ENCODE data around the gene USH1G.
A peak's percentile ranks its signal among the peaks of the same experiment; 100 is the strongest.
"Not testable (repeated sequence)": the region's sequence is repeated elsewhere in the genome, so short reads cannot be mapped to it uniquely, and the experiment has no call there.

USH1G gene

GRCh38 chr17:74873037-74873873, 49.8 kb downstream of the USH1G start:
- peak; percentile 99 for DNase-seq

DNA sequence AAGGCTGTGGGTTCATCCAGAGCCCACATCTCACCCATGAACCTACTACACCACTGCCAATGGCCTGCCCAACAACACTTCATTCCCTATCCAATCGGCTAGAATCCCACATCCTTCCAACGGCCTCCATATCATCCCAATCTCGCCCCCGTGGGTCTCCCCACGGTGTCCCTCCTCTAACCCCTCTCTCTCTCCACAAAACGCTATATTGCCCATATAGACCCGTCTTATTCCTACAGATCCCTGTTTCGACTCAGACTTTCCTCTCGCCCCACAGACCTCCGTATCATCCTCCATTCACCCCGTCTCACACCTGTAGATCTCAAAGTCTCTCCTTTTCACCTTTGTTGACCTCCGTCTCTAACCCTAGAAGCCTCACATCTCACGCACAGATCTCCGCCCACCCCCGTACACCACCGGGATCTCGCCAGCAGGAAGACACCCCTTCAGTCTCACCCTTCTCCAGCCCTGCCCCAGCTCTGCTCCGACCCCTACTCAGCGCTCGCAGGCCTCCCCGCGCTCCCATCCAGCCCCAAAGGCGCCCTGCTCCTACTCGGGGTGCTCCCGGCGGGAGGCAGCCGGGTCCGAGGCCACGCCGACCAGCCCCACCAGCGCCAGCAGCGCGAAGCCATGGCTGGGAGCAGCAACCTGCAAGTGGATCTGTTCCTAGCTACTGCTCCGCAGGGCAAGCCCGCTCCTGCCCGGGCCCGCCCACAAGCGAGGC, 50.6 kb downstream of the USH1G start, which contains the start of gene FDXR:
TSS of gene FDXR (minus strand) at position 682 of the 724 bp plus-strand sequence. CDS start at position 632, 50 bp downstream.
- DNase-seq, result no peak

DNA sequence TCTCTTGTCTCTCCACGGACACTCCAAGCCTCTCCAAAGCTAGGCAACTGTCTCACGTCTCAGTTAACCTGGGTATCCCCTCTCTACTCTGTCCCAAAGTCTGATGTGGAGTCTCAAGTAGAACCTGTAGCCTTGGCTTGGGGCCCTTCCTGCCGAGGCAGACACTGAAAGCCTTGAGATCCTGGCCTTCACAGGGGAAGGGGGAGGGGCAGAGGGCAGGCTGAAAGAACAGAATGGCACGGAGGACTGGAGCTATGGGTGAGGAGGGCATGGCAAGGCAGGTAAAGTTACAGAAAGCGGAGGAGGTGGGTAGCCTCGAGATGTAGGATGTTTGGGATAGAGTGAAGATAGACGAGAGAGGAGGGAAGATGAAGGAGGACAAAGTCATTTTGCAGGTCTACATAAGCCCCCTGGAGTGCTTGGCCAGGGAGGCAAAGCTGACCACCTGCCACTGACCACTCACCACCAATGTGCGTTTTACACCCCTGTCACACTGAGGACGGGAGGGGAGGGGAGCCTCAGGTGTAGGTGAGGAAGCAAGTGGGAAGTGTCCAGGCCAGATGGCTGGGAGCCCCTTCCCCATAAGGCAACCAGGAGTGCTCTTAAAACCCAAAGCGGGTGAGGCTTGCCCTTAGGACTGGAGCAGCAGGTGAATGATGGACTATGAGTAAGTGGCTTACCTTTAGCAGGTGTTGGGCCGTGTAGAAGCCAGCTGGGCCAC, 51.5 kb downstream of the USH1G start:
- no peak for DNase-seq

DNA sequence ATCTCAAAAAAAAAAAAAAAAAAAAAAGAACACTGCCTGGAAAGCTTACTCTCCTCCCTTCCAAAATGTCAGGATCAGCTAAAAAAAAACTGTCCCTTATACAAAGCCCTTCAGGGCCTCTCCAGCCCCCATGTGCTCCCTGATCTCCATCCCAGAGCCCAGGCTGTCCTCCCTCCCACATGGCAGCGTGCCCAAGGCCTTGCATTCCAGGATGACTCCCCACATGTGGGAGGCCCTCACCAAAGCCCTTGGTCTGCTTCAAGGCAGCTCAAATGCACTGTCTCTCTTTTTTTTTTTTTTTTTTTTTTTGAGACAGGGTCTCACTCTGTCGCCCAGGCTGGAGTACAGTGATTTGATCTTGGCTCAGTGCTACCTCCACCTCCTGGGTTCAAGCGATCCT, 52.5 kb downstream of the USH1G start:
- DNase-seq, result no peak

DNA sequence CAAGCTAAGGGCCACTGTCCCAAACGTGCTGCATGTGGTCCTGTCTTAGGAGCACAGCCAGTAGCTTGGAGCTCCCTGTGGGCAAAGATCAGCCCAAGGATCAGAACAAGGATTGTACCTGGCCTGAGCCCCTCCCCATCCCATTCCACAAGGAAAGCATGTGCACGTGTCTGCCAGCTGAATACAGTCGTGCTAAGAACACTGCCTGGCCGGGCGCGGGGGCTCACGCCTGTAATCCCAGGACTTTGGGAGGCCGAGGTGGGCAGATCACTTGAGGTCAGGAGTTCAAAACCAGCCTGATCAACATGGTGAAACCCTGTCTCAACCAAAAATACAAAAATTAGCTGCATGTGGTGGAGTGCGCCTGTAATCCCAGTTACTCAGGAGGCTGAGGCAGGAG, 53.0 kb downstream of the USH1G start:
- DNase-seq, result not testable (repeated sequence)

- DNase-seq, result no peak
Measured at GRCh38 chr17:74868908-74869255, 54.2 kb downstream of the USH1G start.

- no peak for DNase-seq
Measured at GRCh38 chr17:74868251-74868907, 54.7 kb downstream of the USH1G start.

DNA sequence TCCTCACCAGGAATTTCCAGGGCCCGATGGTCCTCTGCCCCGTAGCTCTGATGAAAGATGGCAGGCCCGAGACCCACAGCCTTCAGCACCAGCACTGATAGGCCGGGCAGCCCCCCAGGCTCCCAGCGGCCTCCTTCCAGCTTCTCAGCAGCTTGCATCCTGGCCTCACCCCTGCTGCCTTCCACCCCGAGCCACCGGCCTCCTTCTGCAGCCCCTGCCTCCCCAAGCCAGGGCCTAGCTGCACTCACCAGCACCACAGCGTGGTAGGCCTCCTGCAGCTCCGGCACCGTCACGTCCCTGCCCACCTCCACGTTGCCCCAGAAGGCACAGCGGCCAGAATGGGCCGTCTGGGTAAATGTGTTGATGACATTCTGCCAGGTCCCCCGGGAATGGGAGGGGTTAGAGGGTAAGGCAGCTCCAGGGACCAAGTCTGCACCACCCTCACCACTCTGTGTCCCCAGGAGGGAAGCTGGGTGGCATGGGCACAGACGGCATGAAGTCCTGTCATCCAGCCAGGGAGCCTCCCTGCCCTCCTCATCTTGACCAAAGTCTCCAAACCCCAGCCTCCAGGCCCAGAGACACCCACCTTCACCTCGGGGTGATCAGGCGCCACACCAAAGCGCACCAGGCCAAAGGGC, 56.7 kb downstream of the USH1G start:
- DNase-seq, result no peak

Data from activated gamma-delta T cell treated with Interleukin-2 at 50 U/mL for 16 hours (primary cell).